ENCODE data around the gene GRAPL. TPM values are rescaled to one million over a fixed set of nuclear protein-coding genes. Genes with fewer than 3 reads are reported as not detected.
"Not testable (repeated sequence)": the region's sequence is repeated elsewhere in the genome, so short reads cannot be mapped to it uniquely, and the experiment has no call there.

GRAPL gene
- 1 to 10 TPM in 2 of 4 donors, not detected in 2; 2.2 to 6.9 TPM for total RNA-seq

DNA sequence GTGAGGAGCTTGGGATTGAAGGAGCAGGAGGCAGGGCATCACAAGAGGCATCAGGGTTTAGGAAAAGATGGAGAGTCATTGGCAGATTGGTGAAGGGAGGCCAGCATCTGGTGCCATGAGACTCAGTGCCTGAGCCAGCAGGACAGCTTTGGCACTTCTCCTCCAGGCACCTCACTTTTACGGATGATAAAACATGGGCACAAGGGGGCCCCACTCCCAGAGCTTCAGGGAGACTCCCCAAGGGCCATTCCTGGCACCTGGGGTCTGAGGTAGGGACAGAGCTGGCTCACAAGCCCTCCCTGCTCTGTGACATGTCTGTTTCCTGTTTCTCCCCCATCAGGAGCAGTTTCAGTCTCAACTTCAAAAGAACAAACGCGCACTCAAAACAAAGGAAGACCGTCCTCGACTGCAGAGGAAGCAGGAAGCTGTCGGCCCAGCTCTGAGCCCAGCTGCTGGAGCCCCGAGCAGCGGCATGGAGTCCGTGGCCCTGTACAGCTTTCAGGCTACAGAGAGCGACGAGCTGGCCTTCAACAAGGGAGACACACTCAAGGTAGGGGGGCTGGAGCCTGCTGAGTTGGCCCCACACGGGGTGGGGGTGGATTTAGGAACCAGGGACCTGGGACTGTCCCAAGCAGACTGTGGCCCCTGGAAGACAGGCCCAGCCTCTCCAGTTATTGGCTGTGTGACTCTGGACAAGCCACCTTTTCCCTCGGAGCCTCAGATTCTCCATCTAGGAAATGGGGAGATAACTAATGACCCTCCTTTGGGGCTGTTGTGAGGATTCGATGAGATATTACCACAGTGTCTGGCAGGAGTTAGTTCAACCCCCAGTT lies at the start of gene GRAPL:
Gene GRAPL, plus strand, starts transcription at position 442 of the 833 bp plus-strand sequence. Its CDS starts 31 bp downstream, at position 473.
- not testable (repeated sequence) for H3K4me1 ChIP-seq, H3K9me3 ChIP-seq, H3K27me3 ChIP-seq, H3K36me3 ChIP-seq, H3K4me3 ChIP-seq, H3K27ac ChIP-seq
- no CpG with 5 or more reads among the region's 14 CpGs for WGBS, 2 donors (ENCODE audit: low coverage in 1 of 2)
- ATAC-seq: peak; percentile 50

DNA sequence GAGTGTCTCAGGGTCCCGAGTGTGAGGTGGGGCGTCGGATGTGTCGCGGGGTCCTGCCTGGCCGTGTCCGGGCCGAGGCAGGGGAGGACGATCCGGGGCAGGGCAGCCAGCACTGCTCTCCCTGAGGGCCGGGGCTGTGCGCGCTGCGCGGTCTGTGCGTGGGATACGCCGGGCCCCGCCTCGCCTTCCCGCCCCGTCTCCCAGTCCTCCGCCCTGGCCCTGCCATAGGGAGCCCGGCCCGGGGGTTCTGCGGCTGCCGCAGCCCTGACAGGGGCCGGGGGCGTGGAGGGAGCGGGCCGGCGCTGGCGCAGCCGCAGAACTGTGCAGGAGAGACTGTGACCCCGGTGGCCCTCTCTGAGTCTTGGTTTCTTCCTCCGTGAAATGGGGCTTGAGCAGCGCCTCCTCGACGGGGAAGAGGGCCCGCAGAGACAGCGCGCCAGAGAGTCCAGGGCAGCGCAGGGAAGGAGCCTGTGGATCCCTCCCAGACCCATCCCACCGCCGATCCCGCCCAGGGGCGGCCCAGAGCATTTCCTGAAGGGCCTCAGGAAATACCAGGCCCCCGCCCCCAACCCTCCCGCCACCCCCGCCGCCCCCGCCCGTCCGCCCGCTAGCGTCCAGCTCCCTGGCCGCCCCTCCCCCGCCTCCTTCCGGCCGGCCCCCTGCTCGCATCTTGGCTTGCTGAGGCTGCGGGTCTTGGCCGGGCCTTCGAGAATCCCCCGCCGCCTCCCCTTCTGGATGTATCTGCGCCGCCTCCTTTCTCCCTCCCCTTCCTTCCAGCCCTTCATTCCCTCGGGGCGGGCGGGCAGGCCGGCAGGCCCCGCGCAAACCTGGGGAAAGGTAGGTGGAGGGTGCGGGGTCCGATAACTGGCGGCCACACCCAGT lies 38.3 kb upstream of the GRAPL start:
- peak overlapping the region; percentile 17 to 47 for H3K4me3 ChIP-seq
- H3K4me1 ChIP-seq, H3K36me3 ChIP-seq, H3K27me3 ChIP-seq, H3K9me3 ChIP-seq: not testable (repeated sequence)
- peak overlapping the region in 2 of 4 donors; percentile 51 to 78 for H3K27ac ChIP-seq
- no CpG with 5 or more reads among the region's 77 CpGs for WGBS, 2 donors (ENCODE audit: low coverage in 1 of 2)
- peak; percentile 91 for ATAC-seq

DNA sequence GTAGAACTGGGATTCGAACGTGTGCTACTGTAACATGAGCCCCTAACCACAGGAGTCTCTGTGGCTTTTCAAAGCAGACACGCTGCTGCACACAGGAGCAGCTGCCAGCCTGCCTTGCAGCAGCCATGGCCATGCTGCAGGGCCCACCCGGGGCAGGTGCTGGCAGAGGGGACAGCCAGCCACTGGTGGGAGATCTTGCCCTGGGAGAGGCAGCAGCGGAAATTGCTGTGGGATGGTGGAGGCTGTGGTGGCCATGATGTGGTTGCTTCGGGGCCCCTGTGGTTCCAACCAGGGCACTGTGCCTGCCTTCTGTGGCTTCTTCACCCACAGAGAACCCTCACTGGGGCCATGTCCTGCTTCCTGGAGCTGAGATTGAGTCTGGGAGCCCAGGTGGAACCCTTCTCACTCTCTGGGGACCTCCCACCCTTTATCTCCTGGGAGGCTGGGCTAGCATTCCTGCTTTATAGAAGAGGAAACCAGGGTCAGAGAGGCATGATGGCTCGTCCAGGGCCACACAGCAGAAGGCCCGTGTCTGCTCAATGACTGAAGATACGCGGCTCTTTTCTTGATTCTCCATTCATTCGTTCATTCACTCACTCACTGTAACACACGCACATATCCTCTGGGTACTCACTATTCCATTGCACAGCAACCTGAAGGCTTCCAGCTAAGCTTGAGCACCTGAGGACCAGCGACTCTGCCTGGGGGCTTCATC lies 37.2 kb upstream of the GRAPL start:
- not testable (repeated sequence) for H3K27me3 ChIP-seq, H3K4me3 ChIP-seq, H3K9me3 ChIP-seq, H3K27ac ChIP-seq, H3K36me3 ChIP-seq, ATAC-seq, H3K4me1 ChIP-seq
- WGBS, 2 donors (ENCODE audit: low coverage in 1 of 2): no CpG with 5 or more reads among the region's 13 CpGs

DNA sequence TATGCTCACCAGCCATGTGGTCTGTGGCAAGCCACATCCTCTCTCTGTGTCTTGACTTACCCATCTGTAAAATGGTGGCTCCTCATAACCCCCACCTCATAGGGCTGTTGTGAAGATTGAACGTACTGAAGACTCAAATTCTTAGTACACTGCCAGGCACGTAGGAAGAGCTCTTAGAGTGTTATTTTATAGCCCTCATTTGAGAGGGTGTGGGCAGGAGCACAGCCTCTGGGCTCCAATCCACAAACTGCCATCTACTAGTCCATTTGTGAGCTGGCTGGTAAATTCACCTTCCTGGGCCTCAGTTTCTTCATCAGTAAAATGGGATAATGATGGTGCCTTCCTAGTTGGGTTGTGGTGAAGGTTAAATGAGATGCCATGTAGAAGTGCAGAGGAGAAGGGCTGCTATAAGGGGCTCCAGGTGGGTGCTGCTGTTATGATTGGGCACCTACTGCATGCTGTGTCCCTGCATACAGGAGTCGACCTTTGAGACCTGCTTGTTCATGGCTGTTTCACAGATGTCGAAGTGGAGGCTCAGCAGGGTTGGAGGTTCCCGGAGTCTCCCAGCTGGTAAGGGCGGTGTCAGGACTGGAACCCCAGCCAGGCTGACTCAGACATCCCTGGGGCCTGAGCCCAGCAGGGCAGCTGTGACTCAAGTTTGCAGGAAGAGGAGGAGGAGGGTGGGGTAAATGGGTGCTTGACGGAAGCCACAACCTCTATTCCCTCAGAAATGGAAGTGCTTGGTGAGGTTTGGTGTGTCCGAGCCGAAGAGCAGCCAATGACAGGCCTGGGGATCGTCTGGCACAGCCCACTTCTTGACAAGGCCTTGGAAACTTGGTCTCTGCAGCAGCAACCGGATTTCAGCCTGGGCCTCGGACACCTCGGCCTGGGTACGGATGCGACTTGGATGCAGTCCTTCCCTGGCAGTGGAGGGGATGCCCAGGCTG lies 34.4 kb upstream of the GRAPL start:
- H3K27me3 ChIP-seq, H3K9me3 ChIP-seq, H3K36me3 ChIP-seq, H3K4me3 ChIP-seq, H3K4me1 ChIP-seq: not testable (repeated sequence)
- peak; percentile 39 for TF ChIP-seq POLR2AphosphoS5 (IDR thresholded peaks at IDR 0.05)
- ATAC-seq: peak; percentile 72
- no CpG with 5 or more reads among the region's 15 CpGs for WGBS, 2 donors (ENCODE audit: low coverage in 1 of 2)
- peak overlapping the region in 3 of 4 donors; percentile 43 to 71 (median 59) for H3K27ac ChIP-seq

DNA sequence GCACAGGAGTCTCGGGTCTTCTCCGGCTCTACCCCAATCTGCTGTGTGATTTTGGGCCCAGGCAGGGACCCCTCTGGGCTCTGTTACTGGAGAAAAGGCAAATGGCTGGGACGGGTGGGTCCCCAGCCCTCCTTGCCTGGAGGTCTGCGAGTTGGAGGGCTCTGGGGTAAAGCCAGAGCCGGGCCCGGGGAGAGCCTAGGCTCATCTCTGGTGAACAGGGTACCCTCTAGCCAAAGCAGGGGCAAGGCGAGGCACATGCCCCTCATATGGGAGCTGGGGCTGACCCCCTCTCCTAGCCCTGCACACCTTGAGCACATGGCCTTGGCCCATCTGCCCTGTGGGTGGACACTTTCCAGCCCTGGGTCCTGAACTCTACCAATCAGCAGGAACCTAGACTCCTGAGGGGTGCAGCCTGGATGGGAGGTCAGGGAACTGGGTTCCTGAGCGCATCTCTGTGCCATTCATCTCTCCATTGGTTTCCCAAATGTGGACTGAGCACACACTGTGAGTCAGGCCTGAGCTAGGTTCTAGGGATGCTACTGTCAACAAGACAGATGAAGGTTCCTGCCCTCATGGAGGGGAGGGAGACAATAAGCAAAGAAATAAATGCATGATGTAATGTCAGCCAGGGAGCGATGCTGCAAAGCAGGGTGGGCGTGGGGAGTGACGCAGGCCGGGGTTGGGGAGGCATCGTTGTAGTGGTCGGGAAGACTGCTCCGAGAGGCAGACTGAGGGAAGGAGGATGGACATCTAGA lies 33.5 kb upstream of the GRAPL start:
- ATAC-seq, H3K36me3 ChIP-seq, H3K4me1 ChIP-seq, H3K4me3 ChIP-seq, H3K9me3 ChIP-seq, H3K27me3 ChIP-seq: not testable (repeated sequence)
- WGBS, 2 donors (ENCODE audit: low coverage in 1 of 2): no CpG with 5 or more reads among the region's 15 CpGs
- H3K27ac ChIP-seq: peak overlapping the region in 3 of 4 donors; percentile 24 to 71 (median 59)

DNA sequence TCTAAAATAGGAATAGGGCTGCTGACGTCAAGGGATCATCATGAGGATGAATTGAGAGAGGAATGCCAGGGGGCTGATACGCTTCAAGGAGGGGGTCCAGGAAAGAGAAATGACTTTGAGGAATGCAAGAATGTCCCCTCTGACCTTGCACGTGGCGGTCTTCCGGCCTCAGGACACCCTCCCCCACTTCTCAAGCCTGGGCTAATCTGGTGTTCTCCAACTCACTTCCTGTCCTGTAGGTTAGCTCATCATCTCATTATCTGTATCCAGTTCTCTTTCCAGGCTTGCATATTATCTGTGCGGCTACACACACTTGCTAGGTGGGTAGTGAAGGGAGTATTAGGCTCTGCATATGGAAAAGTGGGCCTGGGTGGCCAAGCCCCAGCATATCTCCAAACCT lies 18.9 kb upstream of the GRAPL start:
- not testable (repeated sequence) for H3K9me3 ChIP-seq, ATAC-seq, H3K36me3 ChIP-seq, H3K27ac ChIP-seq, H3K4me1 ChIP-seq, H3K4me3 ChIP-seq, H3K27me3 ChIP-seq
- WGBS, 2 donors (ENCODE audit: low coverage in 1 of 2): no CpG with 5 or more reads among the region's 6 CpGs

DNA sequence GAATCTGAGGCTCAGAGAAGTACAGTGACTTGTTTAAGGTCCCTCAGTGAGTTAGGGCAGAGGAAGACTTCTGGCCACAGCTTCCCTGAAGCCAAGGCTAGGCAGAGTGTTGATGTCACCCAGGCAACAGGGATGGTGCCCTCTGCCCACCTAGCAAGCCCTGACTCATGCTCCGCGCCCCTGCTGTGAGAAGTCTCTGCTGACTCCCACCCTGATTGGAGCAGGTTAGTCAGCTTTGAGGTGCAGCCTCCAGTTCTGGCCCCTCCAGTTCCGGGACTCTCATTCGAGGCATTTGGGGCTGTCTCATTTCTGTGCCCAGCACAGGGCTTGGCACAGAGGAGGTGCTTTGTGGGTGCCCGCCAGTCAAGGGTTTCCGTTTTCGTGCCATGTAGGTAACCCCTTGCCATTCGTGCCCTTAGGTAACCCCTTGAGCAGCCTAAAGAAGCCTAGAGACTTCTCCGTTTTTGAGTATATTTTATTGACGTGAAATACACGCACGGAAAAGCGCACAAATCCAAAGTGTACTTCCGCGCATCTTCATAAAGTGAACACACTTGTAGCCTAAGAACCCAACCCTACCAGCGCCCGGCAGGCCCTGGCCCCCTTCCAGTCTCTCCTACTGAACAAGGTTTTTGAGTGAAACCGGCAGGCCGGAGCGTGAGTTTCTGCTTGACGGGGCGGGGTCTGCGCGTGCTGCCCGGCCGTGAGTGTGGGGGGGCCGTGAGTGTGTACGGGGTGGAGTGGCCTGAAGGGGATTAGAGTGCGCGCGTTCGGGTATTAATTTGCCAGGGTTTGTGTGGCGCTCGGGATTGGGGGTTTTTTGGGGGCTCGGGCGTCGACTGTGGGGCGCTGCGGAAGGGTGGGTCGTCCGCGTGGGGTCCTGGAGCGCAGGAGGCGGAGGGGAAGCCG lies 16.9 kb upstream of the GRAPL start:
- no CpG with 5 or more reads among the region's 45 CpGs for WGBS, 2 donors (ENCODE audit: low coverage in 1 of 2)
- peak overlapping the region in 3 of 4 donors; percentile 84 to 86 (median 86) for H3K27ac ChIP-seq
- peak; percentile 84 for ATAC-seq

More for the DNA sequence above, 16.9 kb upstream of the GRAPL start:
- H3K4me1 ChIP-seq, H3K36me3 ChIP-seq, H3K9me3 ChIP-seq, H3K27me3 ChIP-seq: not testable (repeated sequence)
- H3K4me3 ChIP-seq: peak overlapping the region; percentile 57 to 70
